ENCODE data around the gene RNF5. TPM values are rescaled to one million over a fixed set of nuclear protein-coding genes. Genes with fewer than 3 reads are reported as not detected.

The RNF5 gene
- total and polyA plus RNA-seq, 9 of the 15 experiments (the other 6 are each of a cell fraction or from before 2014, with no cell fraction given), result 62.2 to 245 (median 129) TPM

DNA sequence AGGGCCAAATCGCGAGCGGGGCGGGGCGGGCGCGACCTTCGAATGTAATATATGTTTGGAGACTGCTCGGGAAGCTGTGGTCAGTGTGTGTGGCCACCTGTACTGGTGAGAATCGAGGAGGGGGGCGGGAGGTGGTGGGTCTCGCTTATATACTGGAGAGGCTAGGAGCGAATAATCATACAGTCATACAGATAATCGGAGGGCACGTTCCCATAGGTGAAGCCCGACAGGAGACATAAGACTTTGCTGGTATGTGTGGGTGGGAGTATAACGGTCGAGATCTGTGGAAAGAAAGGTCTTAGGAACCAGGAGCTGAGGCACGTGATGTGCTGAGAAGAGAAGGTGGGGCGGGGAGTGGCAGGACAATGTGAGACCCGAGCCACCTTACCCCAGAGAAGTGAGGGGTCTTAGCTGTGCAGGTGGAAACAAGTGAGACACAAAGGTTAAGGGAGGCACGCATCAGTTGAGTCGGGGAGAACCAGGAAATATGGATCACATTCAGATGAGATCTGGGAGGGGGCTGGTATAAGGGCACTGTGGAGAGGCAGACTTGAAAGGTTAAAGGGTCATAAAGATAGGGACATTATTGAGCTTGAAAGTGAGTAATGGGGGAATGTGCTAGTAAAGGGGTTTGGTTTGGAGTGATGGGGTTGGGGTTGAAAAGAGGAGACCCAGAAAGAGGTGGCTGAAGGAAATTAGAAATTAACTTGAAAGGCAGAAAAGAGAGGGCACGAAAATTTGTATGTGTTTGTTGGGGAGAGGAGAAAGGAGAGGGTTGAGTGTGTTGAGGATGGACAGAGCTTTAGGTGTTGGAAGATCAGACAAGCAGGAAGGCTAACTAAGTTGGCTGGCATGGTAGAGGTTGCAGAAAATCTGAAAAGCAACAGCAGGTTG is 589 bp downstream of the RNF5 start (continued):
- TF ChIP-seq, protein P1, sequence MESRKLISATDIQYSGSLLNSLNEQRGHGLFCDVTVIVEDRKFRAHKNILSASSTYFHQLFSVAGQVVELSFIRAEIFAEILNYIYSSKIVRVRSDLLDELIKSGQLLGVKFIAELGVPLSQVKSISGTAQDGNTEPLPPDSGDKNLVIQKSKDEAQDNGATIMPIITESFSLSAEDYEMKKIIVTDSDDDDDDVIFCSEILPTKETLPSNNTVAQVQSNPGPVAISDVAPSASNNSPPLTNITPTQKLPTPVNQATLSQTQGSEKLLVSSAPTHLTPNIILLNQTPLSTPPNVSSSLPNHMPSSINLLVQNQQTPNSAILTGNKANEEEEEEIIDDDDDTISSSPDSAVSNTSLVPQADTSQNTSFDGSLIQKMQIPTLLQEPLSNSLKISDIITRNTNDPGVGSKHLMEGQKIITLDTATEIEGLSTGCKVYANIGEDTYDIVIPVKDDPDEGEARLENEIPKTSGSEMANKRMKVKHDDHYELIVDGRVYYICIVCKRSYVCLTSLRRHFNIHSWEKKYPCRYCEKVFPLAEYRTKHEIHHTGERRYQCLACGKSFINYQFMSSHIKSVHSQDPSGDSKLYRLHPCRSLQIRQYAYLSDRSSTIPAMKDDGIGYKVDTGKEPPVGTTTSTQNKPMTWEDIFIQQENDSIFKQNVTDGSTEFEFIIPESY (CRISPR knock-in tag; IDR thresholded peaks at IDR 0.05), result no peak
- TF ChIP-seq CHD1 (IDR thresholded peaks at IDR 0.05; ENCODE audit: low read length) (no peak), SRF (CRISPR knock-in tag; IDR thresholded peaks at IDR 0.05) (peak; percentile 27 to 65; a peak in 1 of 4 replicates), CUX1 (CRISPR knock-in tag; IDR thresholded peaks at IDR 0.05) (no peak), HNRNPUL1 (IDR thresholded peaks at IDR 0.05; ENCODE audit: low read length) (no peak), ZKSCAN3 (CRISPR knock-in tag; IDR thresholded peaks at IDR 0.05) (no peak), SPI1 (IDR thresholded peaks at IDR 0.05; ENCODE audit: borderline replicate concordance, low read depth, low read length) (no peak), CBFA2T3 (IDR thresholded peaks at IDR 0.05) (no peak; the same call in 1 of the 2 replicates), PRMT5 (CRISPR knock-in tag; IDR thresholded peaks at IDR 0.05) (no peak), SNAPC5 (CRISPR knock-in tag; IDR thresholded peaks at IDR 0.05) (no peak), ZNF282 (CRISPR knock-in tag; IDR thresholded peaks at IDR 0.05) (no peak), ARNT (IDR thresholded peaks at IDR 0.05) (peak in 1 of 2 experiments; percentile 16; a peak in 1 of 4 replicates)
- TF ChIP-seq, protein P2, sequence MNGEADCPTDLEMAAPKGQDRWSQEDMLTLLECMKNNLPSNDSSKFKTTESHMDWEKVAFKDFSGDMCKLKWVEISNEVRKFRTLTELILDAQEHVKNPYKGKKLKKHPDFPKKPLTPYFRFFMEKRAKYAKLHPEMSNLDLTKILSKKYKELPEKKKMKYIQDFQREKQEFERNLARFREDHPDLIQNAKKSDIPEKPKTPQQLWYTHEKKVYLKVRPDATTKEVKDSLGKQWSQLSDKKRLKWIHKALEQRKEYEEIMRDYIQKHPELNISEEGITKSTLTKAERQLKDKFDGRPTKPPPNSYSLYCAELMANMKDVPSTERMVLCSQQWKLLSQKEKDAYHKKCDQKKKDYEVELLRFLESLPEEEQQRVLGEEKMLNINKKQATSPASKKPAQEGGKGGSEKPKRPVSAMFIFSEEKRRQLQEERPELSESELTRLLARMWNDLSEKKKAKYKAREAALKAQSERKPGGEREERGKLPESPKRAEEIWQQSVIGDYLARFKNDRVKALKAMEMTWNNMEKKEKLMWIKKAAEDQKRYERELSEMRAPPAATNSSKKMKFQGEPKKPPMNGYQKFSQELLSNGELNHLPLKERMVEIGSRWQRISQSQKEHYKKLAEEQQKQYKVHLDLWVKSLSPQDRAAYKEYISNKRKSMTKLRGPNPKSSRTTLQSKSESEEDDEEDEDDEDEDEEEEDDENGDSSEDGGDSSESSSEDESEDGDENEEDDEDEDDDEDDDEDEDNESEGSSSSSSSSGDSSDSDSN (IDR thresholded peaks at IDR 0.05; ENCODE audit: borderline replicate concordance in 1 of 2, low read depth in 2 of 2, low read length in 2 of 2), result no peak
- TF ChIP-seq, protein P3, sequence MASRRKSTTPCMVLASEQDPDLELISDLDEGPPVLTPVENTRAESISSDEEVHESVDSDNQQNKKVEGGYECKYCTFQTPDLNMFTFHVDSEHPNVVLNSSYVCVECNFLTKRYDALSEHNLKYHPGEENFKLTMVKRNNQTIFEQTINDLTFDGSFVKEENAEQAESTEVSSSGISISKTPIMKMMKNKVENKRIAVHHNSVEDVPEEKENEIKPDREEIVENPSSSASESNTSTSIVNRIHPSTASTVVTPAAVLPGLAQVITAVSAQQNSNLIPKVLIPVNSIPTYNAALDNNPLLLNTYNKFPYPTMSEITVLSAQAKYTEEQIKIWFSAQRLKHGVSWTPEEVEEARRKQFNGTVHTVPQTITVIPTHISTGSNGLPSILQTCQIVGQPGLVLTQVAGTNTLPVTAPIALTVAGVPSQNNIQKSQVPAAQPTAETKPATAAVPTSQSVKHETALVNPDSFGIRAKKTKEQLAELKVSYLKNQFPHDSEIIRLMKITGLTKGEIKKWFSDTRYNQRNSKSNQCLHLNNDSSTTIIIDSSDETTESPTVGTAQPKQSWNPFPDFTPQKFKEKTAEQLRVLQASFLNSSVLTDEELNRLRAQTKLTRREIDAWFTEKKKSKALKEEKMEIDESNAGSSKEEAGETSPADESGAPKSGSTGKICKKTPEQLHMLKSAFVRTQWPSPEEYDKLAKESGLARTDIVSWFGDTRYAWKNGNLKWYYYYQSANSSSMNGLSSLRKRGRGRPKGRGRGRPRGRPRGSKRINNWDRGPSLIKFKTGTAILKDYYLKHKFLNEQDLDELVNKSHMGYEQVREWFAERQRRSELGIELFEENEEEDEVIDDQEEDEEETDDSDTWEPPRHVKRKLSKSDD (conservative IDR thresholded peaks at IDR 0.05; ENCODE audit: low read length), result no peak

Measured in K562 (cell line).